Pancreas (tissue), 10 donors: ENCODE measurements around the gene EWSR1. TPM values are rescaled to one million over a fixed set of nuclear protein-coding genes. Genes with fewer than 3 reads are reported as not detected.

Experiments
- ATAC-seq, 4 donors: fragments of 200-7000 bp; cut with Tn5 transposase; one replicate each; pipeline versions ENCODE4 v1.8.0 to v1.9.1; 2020; ENCODE audit warnings: mild to moderate bottlenecking in 4 of 4, moderate library complexity in 4 of 4
- DNase-seq, 6 donors: peaks; one replicate each; pipeline ENCODE4 v3.0.0-alpha.2; 2020
- FAIRE-seq: peaks from 2 replicates; lab custom pipeline; 2012; peaks lifted over from hg19 to GRCh38; lab: Jason Lieb, UNC
- H3K27ac ChIP-seq, 4 donors: fragments of 200-600 bp; sonication (generic); 1 replicate in 3 of 4; 2 replicates in 1 of 4; pipeline versions ENCODE4 v1.5.0 to v1.8.0; 2020
- H3K27me3 ChIP-seq, 4 donors: fragments of 200-600 bp; one replicate each; pipeline ENCODE4 v1.8.0; 2021
- H3K36me3 ChIP-seq, 3 donors: fragments of 200-600 bp; sonication (generic) in 1 of 3; one replicate each; pipeline versions ENCODE4 v1.5.0 to v1.8.0; 2020 to 2021
- H3K4me1 ChIP-seq, 3 donors: fragments of 200-600 bp; one replicate each; pipeline ENCODE4 v1.8.0; 2021
- H3K4me3 ChIP-seq, 4 donors: fragments of 200-600 bp; sonication (generic) in 2 of 4; one replicate each; pipeline versions ENCODE4 v1.5.0 to v1.8.0; 2020 to 2021
- H3K9me3 ChIP-seq, 4 donors: fragments of 200-600 bp; one replicate each; pipeline ENCODE4 v1.8.0; 2021
- WGBS, 2 donors: extraction: QIAGEN DNeasy Blood & Tissue Kit; methylation state at CpG; one replicate each; pipeline ENCODE4 v1.1.7; 2013; 5-methylcytosine and 5-hydroxymethylcytosine counted together
- intact Hi-C, 3 donors: fragments of 100-400 bp; cut with DNase I; formaldehyde crosslinking; loops; one replicate each; pipeline versions ENCODE4 v1.11.1 to v1.14.2; 2022
- polyA plus RNA-seq, 2 donors: library from polyadenylated mRNA; stranded (reverse); fragments of 200-250 nt; gene quantifications; one replicate each; pipeline ENCODE4 v1.2.3, GENCODE V29; 2013
- total RNA-seq, 6 donors: library from RNA; stranded (reverse); fragmentation: NEBNext Ultra II Directional in 4 of 6; extraction: Animal tissue kit (Norgen Biotek cat#: 25700) in 4 of 6; gene quantifications; one replicate each; pipeline versions ENCODE4 v1.2.1 to v1.2.4, GENCODE V29; 2021 to 2023
- TF ChIP-seq, protein P1 (sequence below), 4 donors: fragments of 200-600 bp; sonication (generic) in 3 of 4; IDR thresholded peaks; one replicate each; pipeline versions ENCODE4 v1.5.0 to v1.8.0; 2021; ENCODE audit warnings: antibody characterized with exemption in 4 of 4
- donor health status: healthy with polysubstance abuse.
- donor health status: DM: no; HTN: no; CAD: no; lungs with moderate emphysema.
- donor health status: DM: no; HTN: no; CAD: no.
- donor health status: control.
- donor health status: control.
- donor health status: Bipolar disorder and iron deficiency.
- donor health status: DM: yes; HTN: yes; CAD: no.
- donor health status: DM: no; HTN: no; CAD: no.
- donor health status: DM: no; HTN: no; CAD: no.
- donor health status: DM: yes; HTN: yes; CAD: no.

The EWSR1 gene
- total and polyA plus RNA-seq, 8 donors: 49.2 to 257 (median 101) TPM

DNA sequence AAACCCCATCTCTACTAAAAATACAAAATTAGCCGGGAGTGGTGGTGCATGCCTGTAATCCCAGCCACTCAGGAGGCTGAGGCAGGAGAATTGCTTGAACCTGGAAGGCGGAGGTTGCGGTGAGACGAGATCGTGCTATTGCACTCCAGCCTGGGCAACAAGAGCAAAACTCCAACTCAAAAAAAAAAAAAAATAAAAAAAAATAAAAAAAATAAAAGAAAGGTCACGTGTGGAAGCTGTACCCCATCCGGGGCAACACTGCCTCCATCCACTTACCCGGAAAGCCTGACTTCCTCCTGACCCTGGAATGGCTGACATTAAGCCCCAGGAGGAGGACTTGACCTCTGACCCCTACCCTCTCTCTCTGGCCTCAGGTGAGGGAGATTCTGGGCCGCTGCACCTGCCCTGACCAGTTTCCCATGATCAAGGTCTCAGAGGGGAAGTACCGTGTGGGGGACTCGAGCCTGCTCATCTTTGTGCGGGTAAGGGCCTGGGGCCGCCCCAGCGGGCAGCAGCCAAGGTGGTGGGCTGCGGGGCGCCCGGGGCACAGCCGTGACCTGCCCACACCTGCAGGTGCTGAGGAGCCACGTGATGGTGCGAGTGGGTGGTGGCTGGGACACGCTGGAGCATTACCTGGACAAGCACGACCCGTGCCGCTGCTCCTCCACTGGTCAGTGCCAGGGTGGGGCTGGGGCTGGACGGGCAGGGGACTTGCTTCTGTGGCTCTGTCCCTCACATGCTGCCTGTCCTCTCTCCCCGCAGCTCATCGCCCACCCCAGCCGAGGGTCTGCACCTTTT, 42.2 kb downstream of the EWSR1 start:
- intact Hi-C loops: no loop called here
- no peaks in the 10 kb centered on the region for H3K9me3 ChIP-seq
- no peak for FAIRE-seq
- 66 to 68% methylated on average over 23 to 28 of the region's 28 CpGs for WGBS, 2 donors
- DNase-seq: peak in 3 of 6 donors; percentile 48 to 72 (median 52)
- H3K27me3 ChIP-seq: peaks cover 0 to 6% (median 1%) of the 10 kb centered on the region in 4 donors
- peak; percentile 0 to 3 (median 2) for ATAC-seq
- TF ChIP-seq, protein P1, sequence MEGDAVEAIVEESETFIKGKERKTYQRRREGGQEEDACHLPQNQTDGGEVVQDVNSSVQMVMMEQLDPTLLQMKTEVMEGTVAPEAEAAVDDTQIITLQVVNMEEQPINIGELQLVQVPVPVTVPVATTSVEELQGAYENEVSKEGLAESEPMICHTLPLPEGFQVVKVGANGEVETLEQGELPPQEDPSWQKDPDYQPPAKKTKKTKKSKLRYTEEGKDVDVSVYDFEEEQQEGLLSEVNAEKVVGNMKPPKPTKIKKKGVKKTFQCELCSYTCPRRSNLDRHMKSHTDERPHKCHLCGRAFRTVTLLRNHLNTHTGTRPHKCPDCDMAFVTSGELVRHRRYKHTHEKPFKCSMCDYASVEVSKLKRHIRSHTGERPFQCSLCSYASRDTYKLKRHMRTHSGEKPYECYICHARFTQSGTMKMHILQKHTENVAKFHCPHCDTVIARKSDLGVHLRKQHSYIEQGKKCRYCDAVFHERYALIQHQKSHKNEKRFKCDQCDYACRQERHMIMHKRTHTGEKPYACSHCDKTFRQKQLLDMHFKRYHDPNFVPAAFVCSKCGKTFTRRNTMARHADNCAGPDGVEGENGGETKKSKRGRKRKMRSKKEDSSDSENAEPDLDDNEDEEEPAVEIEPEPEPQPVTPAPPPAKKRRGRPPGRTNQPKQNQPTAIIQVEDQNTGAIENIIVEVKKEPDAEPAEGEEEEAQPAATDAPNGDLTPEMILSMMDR (IDR thresholded peaks at IDR 0.05): no peak
- H3K27ac ChIP-seq: peak overlapping the region in 1 of 4 donors; percentile 54
- H3K4me1 ChIP-seq: peaks cover 0 to 42% (median 20%) of the 10 kb centered on the region in 3 donors
- no peaks in the 10 kb centered on the region for H3K36me3 ChIP-seq
- no peak overlapping the region for H3K4me3 ChIP-seq

DNA sequence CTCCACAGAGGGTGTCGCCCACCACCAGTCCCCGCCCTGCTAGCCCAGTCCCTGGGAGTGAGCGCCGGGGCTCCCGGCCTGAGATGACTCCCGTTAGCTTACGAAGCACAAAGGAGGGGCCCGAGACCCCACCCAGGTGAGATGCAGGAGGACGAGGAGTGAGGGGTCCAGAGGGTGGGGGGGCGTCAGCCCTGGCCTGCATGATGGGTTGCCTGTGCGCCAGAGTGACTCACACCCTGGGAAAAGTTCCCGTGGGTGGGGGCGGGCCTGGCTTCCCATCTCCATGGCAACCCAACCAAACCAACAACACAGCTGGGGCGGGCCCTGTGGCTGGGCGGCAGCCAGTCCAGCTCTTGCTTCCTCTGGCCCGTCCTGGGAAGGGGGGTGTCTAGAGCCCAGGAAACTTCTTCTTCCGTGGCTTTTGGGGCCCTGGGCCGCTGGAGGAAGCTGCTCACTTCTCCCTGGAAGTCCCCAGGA, 42.8 kb downstream of the EWSR1 start:
- intact Hi-C loops: no loop called here
- TF ChIP-seq, protein P1 (IDR thresholded peaks at IDR 0.05): no peak
- Histone ChIP-seq H3K36me3 (no peaks in the 10 kb centered on the region), H3K27me3 (peaks cover 0 to 9% (median 3%) of the 10 kb centered on the region in 4 donors), H3K4me1 (peaks cover 0 to 42% (median 20%) of the 10 kb centered on the region in 3 donors), H3K4me3 (no peak overlapping the region), H3K27ac (peak overlapping the region in 1 of 4 donors; percentile 54), H3K9me3 (no peaks in the 10 kb centered on the region)
- peak; percentile 59 to 82 (median 72) for ATAC-seq
- peak; percentile 94 to 99 (median 97) for DNase-seq
- 20 to 27% methylated on average over 15 to 18 of the region's 18 CpGs for WGBS, 2 donors
- no peak for FAIRE-seq

DNA sequence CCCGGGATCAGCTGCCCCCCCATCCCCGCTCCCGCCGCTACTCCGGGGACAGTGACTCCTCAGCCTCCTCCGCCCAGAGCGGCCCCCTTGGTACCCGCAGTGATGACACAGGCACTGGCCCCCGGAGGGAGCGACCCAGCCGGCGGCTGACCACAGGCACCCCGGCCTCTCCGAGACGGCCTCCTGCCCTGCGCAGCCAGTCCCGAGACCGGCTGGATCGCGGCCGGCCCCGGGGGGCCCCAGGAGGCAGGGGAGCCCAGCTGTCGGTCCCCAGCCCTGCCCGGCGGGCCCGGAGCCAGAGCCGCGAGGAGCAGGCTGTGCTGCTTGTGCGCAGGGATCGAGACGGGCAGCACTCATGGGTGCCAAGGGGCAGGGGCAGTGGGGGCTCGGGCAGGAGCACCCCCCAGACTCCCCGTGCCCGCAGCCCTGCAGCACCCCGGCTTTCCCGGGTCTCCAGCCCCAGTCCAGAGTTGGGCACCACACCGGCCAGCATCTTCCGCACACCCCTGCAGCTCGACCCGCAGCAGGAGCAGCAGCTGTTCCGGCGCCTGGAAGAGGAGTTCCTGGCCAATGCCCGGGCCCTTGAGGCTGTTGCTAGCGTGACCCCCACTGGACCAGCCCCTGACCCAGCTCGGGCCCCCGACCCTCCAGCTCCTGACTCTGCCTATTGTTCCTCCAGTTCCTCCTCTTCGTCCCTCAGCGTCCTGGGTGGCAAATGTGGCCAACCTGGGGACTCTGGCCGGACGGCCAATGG, 43.6 kb downstream of the EWSR1 start:
- FAIRE-seq (no peak), DNase-seq (peak in 4 of 6 donors; percentile 42 to 86 (median 69)), ATAC-seq (no peak)
- H3K36me3 ChIP-seq: no peaks in the 10 kb centered on the region
- H3K4me3 ChIP-seq: no peak overlapping the region
- no peaks in the 10 kb centered on the region for H3K9me3 ChIP-seq
- intact Hi-C loops: no loop called here
- WGBS, 2 donors: 76 to 84% methylated on average over 48 to 50 of the region's 50 CpGs
- TF ChIP-seq, protein P1 (IDR thresholded peaks at IDR 0.05): no peak
- H3K27me3 ChIP-seq: peaks cover 0 to 10% (median 4%) of the 10 kb centered on the region in 4 donors
- peaks cover 0 to 42% (median 20%) of the 10 kb centered on the region in 3 donors for H3K4me1 ChIP-seq
- H3K27ac ChIP-seq: peak overlapping the region in 1 of 4 donors; percentile 54

DNA sequence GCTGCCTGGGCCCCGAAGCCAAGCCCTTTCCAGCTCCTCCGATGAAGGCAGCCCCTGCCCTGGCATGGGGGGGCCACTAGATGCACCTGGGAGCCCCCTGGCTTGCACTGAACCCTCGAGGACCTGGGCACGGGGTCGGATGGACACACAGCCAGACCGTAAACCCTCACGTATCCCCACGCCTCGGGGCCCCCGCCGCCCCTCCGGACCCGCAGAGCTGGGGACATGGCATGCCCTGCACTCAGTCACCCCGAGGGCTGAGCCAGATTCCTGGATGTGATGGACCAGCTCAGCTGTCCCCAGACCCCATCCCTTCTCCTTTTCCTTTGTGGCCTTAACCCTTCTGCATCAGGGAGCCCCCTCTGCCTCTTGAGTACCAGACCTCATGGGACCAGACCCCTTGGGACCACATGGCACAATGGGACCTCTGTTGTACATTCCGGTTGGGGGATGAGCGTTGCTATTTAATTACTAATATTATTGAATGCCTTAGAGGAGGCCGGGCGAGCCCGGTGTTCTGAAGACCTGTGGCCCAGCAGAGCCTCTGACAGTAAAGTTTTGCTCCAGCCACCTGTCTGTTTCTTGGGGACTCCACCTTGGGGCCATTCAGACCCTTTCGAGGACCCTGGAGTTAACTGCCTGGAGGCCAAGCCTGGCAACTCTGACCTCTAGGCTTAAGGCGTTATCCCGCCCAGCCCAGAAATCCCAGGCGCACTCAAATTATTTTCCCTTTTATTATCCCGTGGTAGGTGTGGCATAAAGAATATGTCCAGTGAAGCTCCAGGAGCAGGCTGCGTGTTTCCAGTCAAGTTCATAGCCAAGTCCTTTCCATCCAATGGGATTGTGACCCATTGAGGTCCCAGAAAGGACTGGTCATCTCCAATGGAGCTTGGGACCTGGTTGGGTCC, 44.4 kb downstream of the EWSR1 start:
- no peaks in the 10 kb centered on the region for H3K9me3 ChIP-seq
- H3K4me3 ChIP-seq: no peak overlapping the region
- ATAC-seq (no peak), DNase-seq (peak in 3 of 6 donors; percentile 37 to 62 (median 51)), FAIRE-seq (no peak)
- peaks cover 0 to 42% (median 20%) of the 10 kb centered on the region in 3 donors for H3K4me1 ChIP-seq
- 91 to 93% methylated on average over 25 of the region's 25 CpGs for WGBS, 2 donors
- H3K27ac ChIP-seq: no peak overlapping the region
- H3K36me3 ChIP-seq: no peaks in the 10 kb centered on the region
- intact Hi-C loops: no loop called here
- TF ChIP-seq, protein P1 (IDR thresholded peaks at IDR 0.05): no peak
- peaks cover 0 to 10% (median 4%) of the 10 kb centered on the region in 4 donors for H3K27me3 ChIP-seq
